ENCODE results near the gene SORCS1.

DNA sequence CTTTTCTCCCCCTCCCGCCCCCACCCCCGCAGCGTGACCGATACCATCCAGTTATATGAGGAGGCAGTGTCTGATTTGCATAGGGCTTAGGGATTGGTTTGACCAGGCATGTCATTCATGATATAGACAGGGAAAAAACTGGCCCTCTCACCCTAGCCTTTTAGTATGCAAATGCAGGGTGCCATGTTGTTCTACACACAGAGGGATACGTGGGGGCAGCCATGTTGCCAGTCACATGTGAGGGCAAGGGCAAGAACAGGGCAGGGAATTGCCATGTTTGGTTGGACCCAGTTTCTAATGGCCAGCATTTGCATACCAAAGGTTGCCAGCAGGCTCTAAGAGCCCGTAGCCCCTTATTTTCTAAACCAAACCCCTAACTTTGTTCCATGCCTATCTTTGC lies 552.1 kb downstream of the SORCS1 start:
- TF ChIP-seq ARNT (IDR thresholded peaks at IDR 0.05) (no peak), SUZ12 (IDR thresholded peaks at IDR 0.05) (no peak), SP1 (IDR thresholded peaks at IDR 0.05) (no peak), FOXA1 (IDR thresholded peaks at IDR 0.05) (no peak), HDGF (IDR thresholded peaks at IDR 0.05; ENCODE audit: borderline replicate concordance) (no peak), ELF4 (IDR thresholded peaks at IDR 0.05) (no peak), FOXM1 (IDR thresholded peaks at IDR 0.05; ENCODE audit: borderline replicate concordance) (no peak), FOXK2 (IDR thresholded peaks at IDR 0.05) (no peak), NFRKB (IDR thresholded peaks at IDR 0.05) (no peak), TARDBP (IDR thresholded peaks at IDR 0.05) (no peak), ZNF384 (IDR thresholded peaks at IDR 0.05) (no peak)
- TF ChIP-seq, protein P1, sequence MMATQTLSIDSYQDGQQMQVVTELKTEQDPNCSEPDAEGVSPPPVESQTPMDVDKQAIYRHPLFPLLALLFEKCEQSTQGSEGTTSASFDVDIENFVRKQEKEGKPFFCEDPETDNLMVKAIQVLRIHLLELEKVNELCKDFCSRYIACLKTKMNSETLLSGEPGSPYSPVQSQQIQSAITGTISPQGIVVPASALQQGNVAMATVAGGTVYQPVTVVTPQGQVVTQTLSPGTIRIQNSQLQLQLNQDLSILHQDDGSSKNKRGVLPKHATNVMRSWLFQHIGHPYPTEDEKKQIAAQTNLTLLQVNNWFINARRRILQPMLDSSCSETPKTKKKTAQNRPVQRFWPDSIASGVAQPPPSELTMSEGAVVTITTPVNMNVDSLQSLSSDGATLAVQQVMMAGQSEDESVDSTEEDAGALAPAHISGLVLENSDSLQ (IDR thresholded peaks at IDR 0.05): no peak

All from HEK293T (cell line).